HG03025 (cell line): ENCODE data around the gene OR2A1.
"Not testable (repeated sequence)": the region's sequence is repeated elsewhere in the genome, so short reads cannot be mapped to it uniquely, and the experiment has no call there.

ENCODE experiments used
- ATAC-seq: cut with Tn5 transposase; IDR thresholded peaks from one replicate; pipeline ENCODE4 v1.9.1; 2021; ENCODE audit warnings: mild to moderate bottlenecking, moderate library complexity; ENCODE audit not compliant: unreplicated experiment, low FRiP score

The OR2A1 gene

DNA sequence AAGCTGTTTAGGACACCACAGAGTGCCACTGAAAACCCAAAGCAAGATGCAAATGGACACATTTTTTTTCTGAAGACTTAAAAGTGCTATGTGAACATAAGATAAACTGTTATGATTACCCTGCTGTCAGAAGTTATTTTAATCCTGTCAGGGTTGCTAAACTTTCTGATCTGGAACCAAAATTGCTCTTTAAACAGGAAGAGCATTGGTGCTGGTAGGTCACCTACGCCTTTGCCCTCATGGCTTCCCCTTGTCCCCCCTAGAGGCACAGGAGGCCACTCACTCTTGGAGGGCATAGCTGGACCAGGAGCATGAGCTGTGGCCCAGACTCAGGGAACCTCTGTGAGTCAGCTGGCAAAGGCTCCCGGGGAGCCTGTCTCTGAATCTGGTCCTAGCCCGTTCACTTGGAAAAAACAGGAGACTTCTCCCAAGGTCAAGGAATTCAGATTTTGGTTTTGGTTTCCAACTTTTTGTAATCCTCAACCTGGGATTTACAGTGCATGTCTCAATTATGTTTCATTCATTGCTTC is 9.5 kb downstream of the OR2A1 start:
- not testable (repeated sequence) for ATAC-seq

DNA sequence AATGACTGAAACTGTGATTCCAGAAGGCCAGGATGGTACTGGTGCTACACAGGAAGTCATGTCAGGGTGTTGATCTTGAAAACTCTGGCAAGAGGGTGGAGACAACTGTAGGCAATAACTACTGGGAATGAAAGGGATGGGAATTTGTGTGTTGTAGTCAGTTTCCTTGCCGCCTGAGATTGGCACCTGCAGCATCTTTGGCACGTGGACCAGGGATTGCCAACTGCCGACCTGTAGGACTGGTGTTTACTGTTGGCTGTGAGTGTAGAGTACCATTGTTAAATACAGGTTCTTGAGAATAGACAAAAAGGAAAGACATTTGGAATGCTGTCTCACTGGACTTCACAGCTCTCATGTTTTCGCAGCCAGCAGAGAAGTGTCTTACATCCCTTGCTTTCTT is 11.1 kb downstream of the OR2A1 start:
- ATAC-seq = not testable (repeated sequence)

DNA sequence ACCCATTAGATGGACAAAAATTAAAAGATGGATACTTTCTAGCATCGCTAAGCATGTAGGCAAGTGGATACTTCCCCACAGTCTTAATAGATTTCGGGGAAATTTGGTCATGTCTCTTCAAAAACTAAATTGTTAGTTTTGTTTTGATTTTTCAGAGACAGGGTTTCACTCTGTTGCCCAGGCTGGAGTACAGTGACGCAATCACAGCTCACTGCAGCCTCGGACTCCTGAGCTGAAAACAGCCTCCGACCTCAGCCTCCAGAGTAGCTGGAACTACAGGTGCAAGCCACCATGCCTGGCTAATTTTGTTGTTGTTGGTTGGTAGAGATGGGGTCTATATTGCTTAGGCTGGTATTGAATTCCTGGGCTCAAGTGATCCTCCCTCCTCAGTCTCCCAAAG is 13.6 kb downstream of the OR2A1 start:
- not testable (repeated sequence) for ATAC-seq

DNA sequence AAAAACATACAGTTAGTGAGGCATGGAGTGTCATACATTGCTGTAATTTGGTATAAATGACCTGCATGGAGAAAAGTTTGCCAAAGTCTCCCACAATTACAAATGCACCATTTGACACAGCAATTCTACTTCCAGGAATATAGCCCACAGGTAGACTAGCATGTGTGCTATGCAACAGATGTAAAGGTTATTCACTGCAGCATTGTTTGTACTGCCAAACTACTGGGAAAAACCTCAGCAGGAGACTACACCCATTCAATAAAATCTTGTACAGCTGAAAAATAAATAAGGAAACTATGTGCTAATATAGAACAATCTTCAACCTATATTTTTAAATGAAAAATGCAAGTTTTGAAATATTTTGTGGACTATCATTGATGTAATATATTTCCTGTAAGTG is 17.8 kb downstream of the OR2A1 start:
- ATAC-seq = not testable (repeated sequence)

DNA sequence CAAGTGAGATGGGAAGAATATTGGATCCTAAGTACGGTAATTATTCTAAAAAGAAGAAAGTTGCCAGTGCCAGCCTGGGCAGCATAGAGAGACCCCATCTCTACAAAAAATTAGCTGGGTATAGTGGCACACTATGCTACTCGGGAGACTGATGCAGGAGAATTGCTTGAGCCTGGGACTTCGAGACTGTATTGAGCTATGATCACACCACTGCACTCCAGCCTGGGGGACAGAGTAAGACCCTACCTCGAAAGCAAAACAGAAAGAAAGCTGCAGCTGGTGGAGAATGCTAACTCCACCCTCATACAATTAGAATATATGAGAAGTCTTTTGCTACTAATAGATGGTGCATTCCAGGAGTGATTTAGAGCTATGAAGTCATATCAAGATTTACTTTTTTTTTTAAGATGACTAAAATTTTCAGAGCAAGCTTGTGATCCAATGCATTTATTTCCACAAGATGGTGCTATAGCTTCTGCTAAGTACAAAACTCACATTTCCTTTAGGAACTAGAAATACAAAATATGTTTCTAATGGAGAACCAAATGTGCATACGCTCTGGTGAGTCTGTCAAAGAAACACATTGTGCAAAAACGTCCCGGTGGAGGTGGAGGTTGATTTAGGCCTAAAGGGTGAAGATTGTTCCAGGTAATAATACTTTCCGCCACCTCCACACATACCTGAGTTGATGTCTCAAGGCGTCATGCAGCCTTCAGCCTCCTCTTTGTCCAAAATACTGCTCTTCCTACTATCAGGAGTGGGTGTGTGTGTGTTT is 19.2 kb downstream of the OR2A1 start:
- ATAC-seq = not testable (repeated sequence)

DNA sequence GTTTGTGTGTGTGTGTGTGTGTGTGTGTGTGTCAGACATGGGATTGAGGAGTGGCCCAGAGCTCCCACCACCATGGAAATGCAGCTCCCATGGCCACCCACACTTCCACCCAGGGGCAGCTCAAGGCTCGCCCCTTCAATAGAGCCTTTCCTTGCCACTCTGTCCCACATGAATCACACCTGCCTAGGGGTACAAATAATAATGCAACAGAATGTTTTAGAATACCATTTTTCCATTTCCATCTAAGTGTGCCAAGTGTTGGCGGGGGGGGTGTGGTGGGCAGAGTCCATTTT is 19.7 kb downstream of the OR2A1 start:
- ATAC-seq = not testable (repeated sequence)

DNA sequence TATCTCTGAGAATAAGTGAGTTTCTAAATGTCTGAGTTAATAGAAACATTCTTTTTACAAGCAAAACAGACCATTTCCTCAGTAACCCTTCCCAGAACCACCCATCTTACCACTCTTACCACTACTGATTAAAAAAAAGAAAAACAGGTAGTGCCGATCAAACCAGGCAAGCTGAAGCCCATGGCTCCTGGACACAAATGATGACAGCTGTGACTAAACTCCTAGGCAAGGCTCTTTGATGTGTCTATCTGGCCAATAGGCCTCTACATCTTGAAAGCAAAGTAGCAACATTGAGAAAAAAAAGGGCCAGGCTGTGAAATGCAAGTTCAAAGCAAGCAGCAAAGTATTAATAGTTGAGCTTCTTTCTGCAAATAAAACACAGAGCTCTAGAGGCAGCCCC is 36.4 kb downstream of the OR2A1 start:
- ATAC-seq = not testable (repeated sequence)

DNA sequence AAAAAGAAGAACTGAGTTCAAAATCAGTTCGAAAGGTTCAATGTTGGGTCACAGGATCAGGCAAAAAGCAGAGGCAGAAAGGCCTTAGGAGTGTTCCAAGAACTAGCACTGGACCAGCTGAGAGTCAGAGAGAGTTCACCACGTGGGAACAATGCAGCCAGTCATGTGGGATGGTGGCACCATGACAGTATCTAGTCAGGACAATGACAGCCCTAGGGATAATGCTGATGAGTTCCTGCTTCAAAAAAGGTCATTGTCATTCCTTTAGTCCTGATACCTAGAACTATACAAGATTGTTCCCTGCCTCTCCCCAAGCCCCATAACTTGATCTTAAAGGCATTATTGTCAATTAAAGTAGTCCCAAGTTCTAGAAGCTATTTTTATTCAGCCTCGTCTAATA is 39.4 kb downstream of the OR2A1 start:
- ATAC-seq = not testable (repeated sequence)

DNA sequence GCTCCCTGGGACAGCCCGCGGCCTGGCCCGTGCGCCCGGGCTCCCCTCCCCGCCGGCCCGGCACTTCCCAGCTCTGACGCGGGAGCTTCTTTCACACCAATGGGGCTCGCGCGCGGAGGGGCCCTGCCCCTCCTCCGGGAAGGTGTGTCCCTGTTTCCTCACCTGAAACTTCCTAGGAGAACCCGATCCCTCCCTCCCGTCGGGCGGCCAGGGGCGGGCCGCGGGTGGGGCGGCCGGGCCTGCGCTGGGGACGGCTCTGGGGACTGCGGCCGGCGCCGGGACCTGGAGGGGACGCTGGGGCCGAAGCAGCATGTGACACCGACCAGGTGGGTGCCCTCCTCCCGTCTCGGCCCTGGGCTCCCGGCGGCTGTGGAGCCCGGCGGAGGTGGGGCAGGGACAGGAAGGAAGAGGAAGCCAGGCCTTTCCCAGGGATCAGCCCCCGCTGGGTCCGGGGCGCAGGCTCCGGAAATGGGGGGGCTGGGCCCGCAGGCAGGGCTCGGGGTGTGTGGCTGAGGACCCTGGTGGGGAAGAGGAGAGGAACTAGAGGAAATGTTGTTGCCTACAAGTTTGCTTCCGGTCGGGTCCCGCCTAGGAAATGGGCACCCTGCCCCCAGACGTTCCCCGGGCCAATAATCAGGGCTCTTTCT is 43.1 kb downstream of the OR2A1 start, which contains the start of gene ARHGEF5:
Gene ARHGEF5 (plus strand): TSS at position 227 of the 647 bp plus-strand sequence. CDS start 7,268 bp downstream, outside the sequence.
- peak; percentile 69 for ATAC-seq

DNA sequence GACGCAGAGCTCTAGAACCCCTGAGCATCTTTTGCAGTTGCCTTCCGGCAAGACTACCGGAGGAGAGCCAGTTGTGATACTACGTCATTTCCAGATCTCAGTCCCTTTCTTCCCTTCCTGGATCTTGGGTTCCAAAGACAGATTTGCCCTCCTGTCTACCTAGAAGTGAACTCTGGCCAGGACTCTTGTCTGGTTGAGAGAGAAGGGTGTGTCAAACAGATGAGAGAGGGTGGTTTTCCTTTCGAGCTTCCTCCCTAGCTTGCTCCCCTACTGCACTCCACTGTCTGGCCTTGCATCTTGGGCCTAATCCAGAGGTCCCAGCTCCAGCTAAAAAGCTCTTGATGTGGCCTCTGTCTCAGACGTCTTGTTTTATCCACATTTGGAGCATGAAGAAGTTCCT is 44.0 kb downstream of the OR2A1 start:
- ATAC-seq = not testable (repeated sequence)

DNA sequence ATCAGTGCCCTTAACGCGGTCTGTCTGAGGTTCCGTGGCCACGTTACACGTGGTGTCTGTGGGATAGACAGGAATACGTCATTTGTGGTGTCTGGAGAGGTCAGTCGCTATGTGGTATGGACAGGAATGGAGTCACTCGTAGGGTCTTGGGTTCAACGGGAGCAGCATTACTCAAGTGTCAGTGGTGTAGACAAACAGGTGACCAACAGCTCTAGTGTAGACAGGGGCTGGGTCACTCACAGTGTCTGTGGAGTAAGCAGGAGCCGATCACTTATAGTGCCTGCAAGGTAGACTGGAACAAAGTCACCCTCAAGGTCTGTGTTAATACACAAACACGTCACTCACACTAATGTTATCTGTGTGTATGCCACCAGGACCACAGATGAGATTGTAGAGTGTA is 44.6 kb downstream of the OR2A1 start:
- ATAC-seq = not testable (repeated sequence)

DNA sequence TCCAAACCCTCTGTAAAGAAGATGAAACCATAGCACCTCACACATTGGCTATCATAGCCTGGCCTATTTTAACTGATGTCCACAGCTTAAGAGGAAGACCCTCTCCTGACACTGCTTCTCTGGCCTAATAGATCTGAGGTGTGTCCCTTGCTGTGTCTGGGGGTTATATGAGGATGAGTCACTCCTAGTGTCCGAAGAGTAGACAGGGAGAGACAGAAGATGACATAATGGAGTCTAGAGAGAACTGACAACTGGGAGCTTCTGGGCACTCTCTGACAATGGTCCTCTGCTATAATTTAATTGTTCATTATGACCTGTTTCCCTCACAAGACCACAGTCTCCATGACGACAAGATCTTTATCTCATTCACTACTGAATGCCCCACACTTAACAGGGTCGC is 49.8 kb downstream of the OR2A1 start:
- not testable (repeated sequence) for ATAC-seq

DNA sequence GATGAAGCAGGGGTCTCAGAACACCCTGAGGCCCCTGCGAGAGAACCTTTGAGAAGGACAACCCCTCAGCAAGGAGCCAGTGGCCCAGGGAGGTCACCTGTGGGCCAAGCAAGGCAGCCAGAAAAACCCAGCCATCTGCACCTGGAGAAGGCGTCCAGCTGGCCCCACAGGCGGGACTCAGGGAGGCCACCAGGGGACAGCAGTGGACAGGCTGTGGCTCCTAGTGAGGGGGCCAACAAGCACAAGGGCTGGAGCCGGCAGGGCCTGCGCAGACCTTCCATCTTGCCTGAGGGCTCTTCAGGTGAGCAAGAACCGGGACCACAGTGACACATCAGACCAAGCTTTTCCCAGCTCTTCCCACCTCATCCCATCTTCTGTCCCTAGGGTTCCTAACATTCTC is 53.3 kb downstream of the OR2A1 start:
- ATAC-seq = not testable (repeated sequence)

DNA sequence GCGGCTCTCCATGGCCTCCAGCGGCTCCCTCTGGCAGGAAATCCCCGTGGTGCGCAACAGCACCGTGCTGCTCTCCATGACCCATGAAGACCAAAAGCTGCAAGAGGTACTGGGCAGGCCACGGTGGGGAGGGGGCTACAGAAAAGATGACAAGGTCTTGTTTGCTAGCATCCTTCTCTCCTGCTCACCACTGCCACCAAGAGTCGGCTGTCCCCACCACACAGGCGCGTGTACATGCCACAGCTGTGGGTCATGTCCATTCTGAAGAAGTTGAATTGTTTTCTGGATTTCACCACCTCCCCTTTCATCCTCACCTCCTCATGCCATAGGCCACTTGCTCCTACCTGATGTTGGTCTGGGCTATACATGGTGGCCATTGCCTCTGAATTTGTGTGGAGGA is 55.0 kb downstream of the OR2A1 start:
- not testable (repeated sequence) for ATAC-seq

DNA sequence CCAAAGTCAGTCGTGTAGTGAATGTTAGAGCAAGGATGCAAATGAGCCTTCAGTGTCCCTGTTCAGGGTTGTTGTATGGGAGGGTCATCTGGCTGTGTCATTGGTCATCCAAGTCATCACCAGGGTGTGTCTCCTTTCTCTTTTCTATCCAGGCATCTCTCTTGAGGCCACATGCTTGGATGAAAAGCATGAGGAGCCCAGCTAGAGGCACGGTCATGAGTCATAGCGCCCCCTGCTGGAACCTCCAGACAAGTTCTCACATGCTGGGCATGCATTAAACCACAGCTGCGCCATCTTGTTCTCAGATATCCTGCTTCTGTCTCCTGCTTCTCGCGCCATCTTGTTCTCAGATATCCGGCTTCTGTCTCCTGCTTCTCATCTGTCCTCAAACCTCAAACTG is 57.0 kb downstream of the OR2A1 start:
- not testable (repeated sequence) for ATAC-seq
